ENCODE measurements around the gene FRY.

FRY gene

GRCh38 chr13:32317716-32318465, 286.3 kb downstream of the FRY start:
- Histone ChIP-seq H3K9me3 (ENCODE audit: control insufficient read depth in 5 of 5, low read length in 5 of 5) (no peaks in the 10 kb centered on the region), H3K9ac (ENCODE audit: low read length in 5 of 5) (no peak overlapping the region), H3K27ac (ENCODE audit: low read depth, low read length) (no peak overlapping the region), H3K4me3 (ENCODE audit: low read depth in 1 of 5, low read length in 5 of 5) (no peak overlapping the region), H3K4me1 (ENCODE audit: control insufficient read depth in 5 of 5, insufficient read depth in 5 of 5, low read length in 5 of 5) (peaks cover 0 to 20% (median 12%) of the 10 kb centered on the region in 5 donors), H3K27me3 (ENCODE audit: control insufficient read depth in 5 of 5, insufficient read depth in 4 of 5, low read length in 5 of 5) (no peaks in the 10 kb centered on the region), H3K36me3 (ENCODE audit: control insufficient read depth in 5 of 5, insufficient read depth in 5 of 5, low read length in 5 of 5) (no peaks in the 10 kb centered on the region)

GRCh38 chr13:32320528-32320927, 289.0 kb downstream of the FRY start:
- Histone ChIP-seq H3K4me3 (ENCODE audit: low read depth in 1 of 5, low read length in 5 of 5) (no peak overlapping the region), H3K27me3 (ENCODE audit: control insufficient read depth in 5 of 5, insufficient read depth in 4 of 5, low read length in 5 of 5) (no peaks in the 10 kb centered on the region)

DNA sequence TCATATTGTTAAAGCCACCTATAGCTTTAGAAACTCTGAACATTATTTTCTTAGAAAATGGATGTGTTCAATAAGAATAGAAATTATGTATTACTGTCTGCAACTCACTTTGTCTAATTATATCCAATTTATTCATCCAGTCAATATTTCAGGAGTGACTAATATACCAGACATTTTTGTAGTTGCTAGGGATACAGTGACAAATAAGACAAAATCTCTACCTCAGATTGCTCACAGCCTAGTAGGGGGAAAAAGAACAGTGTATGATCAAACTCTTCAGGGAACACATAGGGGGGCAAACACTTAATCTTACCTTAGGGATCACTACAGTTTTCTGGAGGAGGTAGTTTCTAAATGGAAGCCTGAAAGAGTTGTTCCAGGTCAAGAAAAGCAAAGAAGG, 292.3 kb downstream of the FRY start:
- H3K27ac ChIP-seq (ENCODE audit: low read depth, low read length): no peak overlapping the region
- H3K36me3 ChIP-seq (ENCODE audit: control insufficient read depth in 5 of 5, insufficient read depth in 5 of 5, low read length in 5 of 5): no peaks in the 10 kb centered on the region
- H3K4me3 ChIP-seq (ENCODE audit: low read depth in 1 of 5, low read length in 5 of 5): no peak overlapping the region
- H3K9me3 ChIP-seq (ENCODE audit: control insufficient read depth in 5 of 5, low read length in 5 of 5): no peaks in the 10 kb centered on the region
- no peak overlapping the region for H3K9ac ChIP-seq (ENCODE audit: low read length in 5 of 5)
- H3K27me3 ChIP-seq (ENCODE audit: control insufficient read depth in 5 of 5, insufficient read depth in 4 of 5, low read length in 5 of 5): no peaks in the 10 kb centered on the region
- no peaks in the 10 kb centered on the region for H3K4me1 ChIP-seq (ENCODE audit: control insufficient read depth in 5 of 5, insufficient read depth in 5 of 5, low read length in 5 of 5)

More at GRCh38 chr13:32320528-32320927, 289.0 kb downstream of the FRY start:
- Histone ChIP-seq H3K4me1 (ENCODE audit: control insufficient read depth in 5 of 5, insufficient read depth in 5 of 5, low read length in 5 of 5) (peaks cover 0 to 10% (median 6%) of the 10 kb centered on the region in 5 donors), H3K36me3 (ENCODE audit: control insufficient read depth in 5 of 5, insufficient read depth in 5 of 5, low read length in 5 of 5) (no peaks in the 10 kb centered on the region), H3K9ac (ENCODE audit: low read length in 5 of 5) (no peak overlapping the region), H3K27ac (ENCODE audit: low read depth, low read length) (no peak overlapping the region), H3K9me3 (ENCODE audit: control insufficient read depth in 5 of 5, low read length in 5 of 5) (no peaks in the 10 kb centered on the region)

GRCh38 chr13:32330441-32330840, 298.9 kb downstream of the FRY start:
- Histone ChIP-seq H3K4me3 (ENCODE audit: low read depth in 1 of 5, low read length in 5 of 5) (no peak overlapping the region), H3K36me3 (ENCODE audit: control insufficient read depth in 5 of 5, insufficient read depth in 5 of 5, low read length in 5 of 5) (no peaks in the 10 kb centered on the region), H3K27me3 (ENCODE audit: control insufficient read depth in 5 of 5, insufficient read depth in 4 of 5, low read length in 5 of 5) (no peaks in the 10 kb centered on the region), H3K27ac (ENCODE audit: low read depth, low read length) (no peak overlapping the region), H3K9me3 (ENCODE audit: control insufficient read depth in 5 of 5, low read length in 5 of 5) (no peaks in the 10 kb centered on the region), H3K9ac (ENCODE audit: low read length in 5 of 5) (no peak overlapping the region), H3K4me1 (ENCODE audit: control insufficient read depth in 5 of 5, insufficient read depth in 5 of 5, low read length in 5 of 5) (no peaks in the 10 kb centered on the region)

GRCh38 chr13:32334671-32335070, 303.1 kb downstream of the FRY start:
- H3K9ac ChIP-seq (ENCODE audit: low read length in 5 of 5): no peak overlapping the region
- no peaks in the 10 kb centered on the region for H3K27me3 ChIP-seq (ENCODE audit: control insufficient read depth in 5 of 5, insufficient read depth in 4 of 5, low read length in 5 of 5)
- no peaks in the 10 kb centered on the region for H3K36me3 ChIP-seq (ENCODE audit: control insufficient read depth in 5 of 5, insufficient read depth in 5 of 5, low read length in 5 of 5)
- H3K4me1 ChIP-seq (ENCODE audit: control insufficient read depth in 5 of 5, insufficient read depth in 5 of 5, low read length in 5 of 5): peaks cover 0 to 4% (median 0%) of the 10 kb centered on the region in 5 donors
- no peak overlapping the region for H3K27ac ChIP-seq (ENCODE audit: low read depth, low read length)
- H3K4me3 ChIP-seq (ENCODE audit: low read depth in 1 of 5, low read length in 5 of 5): no peak overlapping the region
- no peaks in the 10 kb centered on the region for H3K9me3 ChIP-seq (ENCODE audit: control insufficient read depth in 5 of 5, low read length in 5 of 5)

DNA sequence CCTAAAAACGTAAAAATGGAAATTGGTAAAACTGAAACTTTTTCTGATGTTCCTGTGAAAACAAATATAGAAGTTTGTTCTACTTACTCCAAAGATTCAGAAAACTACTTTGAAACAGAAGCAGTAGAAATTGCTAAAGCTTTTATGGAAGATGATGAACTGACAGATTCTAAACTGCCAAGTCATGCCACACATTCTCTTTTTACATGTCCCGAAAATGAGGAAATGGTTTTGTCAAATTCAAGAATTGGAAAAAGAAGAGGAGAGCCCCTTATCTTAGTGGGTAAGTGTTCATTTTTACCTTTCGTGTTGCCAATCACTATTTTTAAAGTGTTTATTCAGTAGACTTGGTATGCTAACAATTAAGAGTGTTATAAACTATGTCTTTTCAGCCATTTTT, 309.3 kb downstream of the FRY start:
- Histone ChIP-seq H3K9me3 (ENCODE audit: control insufficient read depth in 5 of 5, low read length in 5 of 5) (no peaks in the 10 kb centered on the region), H3K27ac (ENCODE audit: low read depth, low read length) (no peak overlapping the region), H3K27me3 (ENCODE audit: control insufficient read depth in 5 of 5, insufficient read depth in 4 of 5, low read length in 5 of 5) (no peaks in the 10 kb centered on the region), H3K4me3 (ENCODE audit: low read depth in 1 of 5, low read length in 5 of 5) (no peak overlapping the region), H3K4me1 (ENCODE audit: control insufficient read depth in 5 of 5, insufficient read depth in 5 of 5, low read length in 5 of 5) (peaks cover 0 to 4% (median 0%) of the 10 kb centered on the region in 5 donors), H3K36me3 (ENCODE audit: control insufficient read depth in 5 of 5, insufficient read depth in 5 of 5, low read length in 5 of 5) (no peaks in the 10 kb centered on the region), H3K9ac (ENCODE audit: low read length in 5 of 5) (no peak overlapping the region)

DNA sequence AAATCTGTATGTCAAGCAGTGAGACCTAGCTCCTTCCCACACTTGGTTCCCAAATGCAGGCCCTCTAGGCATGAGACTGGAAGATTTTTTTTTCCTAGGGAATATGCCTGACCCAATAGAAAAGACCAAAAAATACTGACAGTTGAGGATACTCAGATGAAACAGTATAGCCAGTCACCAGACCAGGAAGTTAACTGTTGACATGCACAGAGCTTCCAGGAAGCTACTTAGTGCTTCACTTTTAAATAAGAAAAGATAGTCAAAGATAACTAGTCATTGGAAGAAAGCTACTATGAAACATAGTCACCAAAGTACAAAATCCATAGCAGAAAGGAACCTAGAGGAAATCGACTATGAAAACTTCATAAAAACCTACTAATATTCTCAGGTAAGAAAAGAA, 316.1 kb downstream of the FRY start:
- Histone ChIP-seq H3K27me3 (ENCODE audit: control insufficient read depth in 5 of 5, insufficient read depth in 4 of 5, low read length in 5 of 5) (no peaks in the 10 kb centered on the region), H3K36me3 (ENCODE audit: control insufficient read depth in 5 of 5, insufficient read depth in 5 of 5, low read length in 5 of 5) (no peaks in the 10 kb centered on the region), H3K27ac (ENCODE audit: low read depth, low read length) (no peak overlapping the region), H3K4me1 (ENCODE audit: control insufficient read depth in 5 of 5, insufficient read depth in 5 of 5, low read length in 5 of 5) (no peaks in the 10 kb centered on the region), H3K9ac (ENCODE audit: low read length in 5 of 5) (no peak overlapping the region), H3K9me3 (ENCODE audit: control insufficient read depth in 5 of 5, low read length in 5 of 5) (no peaks in the 10 kb centered on the region), H3K4me3 (ENCODE audit: low read depth in 1 of 5, low read length in 5 of 5) (no peak overlapping the region)

All from subcutaneous abdominal adipose tissue (tissue), 5 donors.